ENCODE data around the gene SLC12A7.
"Not testable (repeated sequence)": the region's sequence is repeated elsewhere in the genome, so short reads cannot be mapped to it uniquely, and the experiment has no call there.

SLC12A7 gene

GRCh38 chr5:1101961-1102713 is 9.7 kb downstream of the SLC12A7 start:
- H3K4me1 Mint-ChIP-seq (ENCODE audit: low read depth) = peaks cover 57% of the 10 kb centered on the region
- no peaks in the 10 kb centered on the region for H3K9me3 Mint-ChIP-seq
- H3K36me3 Mint-ChIP-seq (ENCODE audit: low read depth) = no peaks in the 10 kb centered on the region
- no peaks in the 10 kb centered on the region for H3K27me3 Mint-ChIP-seq
- no peak overlapping the region for H3K4me3 Mint-ChIP-seq
- H3K27ac Mint-ChIP-seq = no peak overlapping the region

- Mint-ChIP-seq H3K9me3 (no peaks in the 10 kb centered on the region), H3K4me3 (no peak overlapping the region), H3K36me3 (ENCODE audit: low read depth) (no peaks in the 10 kb centered on the region), H3K27ac (no peak overlapping the region), H3K27me3 (no peaks in the 10 kb centered on the region), H3K4me1 (ENCODE audit: low read depth) (peaks cover 47% of the 10 kb centered on the region)
Measured at GRCh38 chr5:1100664-1101574, 10.9 kb downstream of the SLC12A7 start.

GRCh38 chr5:1099926-1100663 is 11.8 kb downstream of the SLC12A7 start:
- Mint-ChIP-seq H3K9me3 (no peaks in the 10 kb centered on the region), H3K27ac (no peak overlapping the region), H3K27me3 (no peaks in the 10 kb centered on the region), H3K4me1 (ENCODE audit: low read depth) (peaks cover 39% of the 10 kb centered on the region), H3K36me3 (ENCODE audit: low read depth) (no peaks in the 10 kb centered on the region), H3K4me3 (no peak overlapping the region)

DNA sequence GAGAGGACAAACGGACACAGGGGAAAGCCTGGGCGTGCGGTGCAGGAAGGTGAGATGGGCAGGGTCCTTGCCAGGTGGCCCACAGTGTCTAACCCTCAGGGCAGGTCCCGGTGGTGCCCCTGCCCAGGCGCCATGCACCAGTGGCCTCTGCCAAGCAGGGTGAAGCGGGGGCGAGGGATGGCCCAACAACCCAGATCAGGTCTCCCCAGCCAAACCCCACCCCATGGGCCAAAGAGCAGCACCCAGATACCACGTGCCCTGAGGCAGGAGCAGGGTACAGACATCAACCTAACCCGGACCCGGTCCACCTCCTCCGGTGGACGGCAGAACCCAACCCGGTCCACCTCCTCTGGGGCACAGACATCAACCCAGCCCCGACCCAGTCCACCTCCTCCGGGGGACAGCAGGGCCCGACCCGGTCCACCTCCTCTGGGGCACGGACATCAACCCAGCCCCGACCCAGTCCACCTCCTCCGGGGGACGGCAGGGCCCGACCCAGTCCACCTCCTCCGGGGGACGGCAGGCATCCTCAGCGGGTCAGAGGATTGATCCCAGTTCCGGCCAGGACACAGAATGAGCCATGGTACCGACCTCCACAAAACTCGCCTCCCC is 12.8 kb downstream of the SLC12A7 start:
- Mint-ChIP-seq H3K4me3 (no peak overlapping the region), H3K36me3 (ENCODE audit: low read depth) (no peaks in the 10 kb centered on the region), H3K4me1 (ENCODE audit: low read depth) (peaks cover 29% of the 10 kb centered on the region), H3K27ac (no peak overlapping the region), H3K9me3 (no peaks in the 10 kb centered on the region), H3K27me3 (no peaks in the 10 kb centered on the region)

DNA sequence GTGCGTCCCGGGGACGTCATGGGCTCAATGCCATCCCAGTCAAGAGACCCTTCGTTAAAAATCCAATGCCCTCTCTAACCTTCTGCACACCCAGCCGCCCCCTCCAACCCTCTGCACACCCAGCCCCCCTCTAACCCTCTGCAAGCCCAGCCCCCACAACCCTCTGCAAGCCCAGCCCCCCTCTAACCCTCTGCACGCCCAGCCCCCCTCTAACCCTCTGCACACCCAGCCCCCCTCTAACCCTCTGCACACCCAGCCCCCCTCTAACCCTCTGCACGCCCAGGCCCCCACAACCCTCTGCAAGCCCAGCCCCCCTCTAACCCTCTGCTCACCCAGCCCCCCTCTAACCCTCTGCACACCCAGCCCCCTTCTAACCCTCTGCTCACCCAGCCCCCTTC is 13.9 kb downstream of the SLC12A7 start:
- H3K9me3 Mint-ChIP-seq; H3K4me3 Mint-ChIP-seq; H3K27ac Mint-ChIP-seq; H3K36me3 Mint-ChIP-seq (ENCODE audit: low read depth); H3K27me3 Mint-ChIP-seq: not testable (repeated sequence)
- peaks cover 19% of the 10 kb centered on the region for H3K4me1 Mint-ChIP-seq (ENCODE audit: low read depth)

GRCh38 chr5:1097381-1097987 is 14.4 kb downstream of the SLC12A7 start:
- H3K9me3 Mint-ChIP-seq = no peaks in the 10 kb centered on the region
- peaks cover 19% of the 10 kb centered on the region for H3K4me1 Mint-ChIP-seq (ENCODE audit: low read depth)
- H3K27me3 Mint-ChIP-seq = no peaks in the 10 kb centered on the region
- H3K36me3 Mint-ChIP-seq (ENCODE audit: low read depth) = no peaks in the 10 kb centered on the region
- no peak overlapping the region for H3K4me3 Mint-ChIP-seq
- H3K27ac Mint-ChIP-seq = no peak overlapping the region

DNA sequence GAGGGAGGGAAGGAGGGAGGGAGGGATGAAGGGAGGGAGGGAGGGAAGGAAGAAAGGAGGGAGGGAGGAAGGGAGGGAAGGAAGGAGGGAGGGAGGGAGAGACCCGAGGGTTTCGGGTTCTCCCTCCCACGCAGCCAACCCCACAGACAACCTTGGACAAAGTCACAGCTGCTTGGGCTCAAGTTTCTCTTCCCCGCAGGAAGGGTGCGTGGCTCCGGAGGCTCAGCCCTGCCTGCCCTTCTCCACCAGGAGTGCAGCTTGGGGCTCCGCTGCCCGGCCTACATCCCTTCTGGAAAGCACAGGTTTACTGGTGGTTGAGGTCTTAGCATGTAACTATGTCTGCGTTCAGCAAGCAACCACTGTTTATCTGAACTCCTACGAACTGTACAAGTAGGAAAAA is 15.0 kb downstream of the SLC12A7 start:
- H3K4me1 Mint-ChIP-seq (ENCODE audit: low read depth) = peaks cover 19% of the 10 kb centered on the region
- no peak overlapping the region for H3K27ac Mint-ChIP-seq
- no peaks in the 10 kb centered on the region for H3K9me3 Mint-ChIP-seq
- H3K36me3 Mint-ChIP-seq (ENCODE audit: low read depth) = no peaks in the 10 kb centered on the region
- no peaks in the 10 kb centered on the region for H3K27me3 Mint-ChIP-seq
- H3K4me3 Mint-ChIP-seq = no peak overlapping the region

DNA sequence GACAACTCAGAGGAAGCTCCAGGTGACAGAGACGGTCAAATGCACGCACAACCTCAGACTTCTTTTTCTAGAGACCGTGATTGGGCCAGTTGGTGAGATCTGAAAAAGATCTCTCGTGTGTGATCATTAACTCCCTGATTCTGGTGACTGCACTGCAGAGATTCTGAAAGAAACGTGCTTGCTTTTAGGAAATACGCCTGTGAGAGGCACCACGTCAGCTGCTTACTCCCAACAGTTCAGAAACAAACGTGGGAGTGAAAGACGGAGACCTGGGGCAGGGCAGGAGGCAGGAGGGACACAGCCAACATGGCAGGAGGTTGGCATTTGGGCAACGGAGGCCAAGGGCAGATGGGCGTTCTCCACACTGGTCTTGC is 15.9 kb downstream of the SLC12A7 start:
- Mint-ChIP-seq H3K36me3 (ENCODE audit: low read depth) (no peaks in the 10 kb centered on the region), H3K27ac (no peak overlapping the region), H3K4me3 (no peak overlapping the region), H3K4me1 (ENCODE audit: low read depth) (peaks cover 19% of the 10 kb centered on the region), H3K27me3 (no peaks in the 10 kb centered on the region), H3K9me3 (no peaks in the 10 kb centered on the region)

GRCh38 chr5:1095302-1095989 is 16.4 kb downstream of the SLC12A7 start:
- Mint-ChIP-seq H3K4me3 (no peak overlapping the region), H3K27me3 (no peaks in the 10 kb centered on the region), H3K36me3 (ENCODE audit: low read depth) (no peaks in the 10 kb centered on the region), H3K27ac (no peak overlapping the region), H3K4me1 (ENCODE audit: low read depth) (peaks cover 17% of the 10 kb centered on the region), H3K9me3 (no peaks in the 10 kb centered on the region)

DNA sequence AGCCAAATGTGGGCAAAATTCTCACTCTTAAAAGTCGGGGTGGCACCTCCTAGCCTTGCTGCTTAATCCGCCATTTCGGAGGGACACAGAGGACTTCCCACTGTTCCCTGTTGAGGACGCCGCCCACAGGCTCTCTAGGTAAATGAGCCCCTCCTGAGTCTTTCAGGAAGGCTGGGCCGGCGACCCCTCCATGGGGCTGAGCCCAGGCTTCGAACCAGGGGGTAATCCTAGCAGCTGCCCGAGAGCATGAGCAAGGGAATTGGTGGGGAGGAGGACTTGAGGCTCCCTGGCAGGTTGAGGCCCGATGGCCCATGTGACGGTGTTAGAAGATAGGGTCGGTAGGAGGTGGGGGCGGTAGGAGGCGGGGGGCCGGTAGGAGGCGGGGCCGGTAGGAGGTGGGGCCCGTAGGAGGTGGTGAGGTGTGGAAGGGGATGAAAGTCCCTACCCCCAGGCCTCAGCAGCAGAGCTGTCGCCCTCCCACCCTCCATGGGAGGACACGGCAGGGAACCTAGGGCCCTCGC is 17.1 kb downstream of the SLC12A7 start:
- Mint-ChIP-seq H3K9me3 (no peaks in the 10 kb centered on the region), H3K27ac (no peak overlapping the region), H3K4me3 (no peak overlapping the region), H3K36me3 (ENCODE audit: low read depth) (no peaks in the 10 kb centered on the region), H3K27me3 (no peaks in the 10 kb centered on the region), H3K4me1 (ENCODE audit: low read depth) (peaks cover 16% of the 10 kb centered on the region)

DNA sequence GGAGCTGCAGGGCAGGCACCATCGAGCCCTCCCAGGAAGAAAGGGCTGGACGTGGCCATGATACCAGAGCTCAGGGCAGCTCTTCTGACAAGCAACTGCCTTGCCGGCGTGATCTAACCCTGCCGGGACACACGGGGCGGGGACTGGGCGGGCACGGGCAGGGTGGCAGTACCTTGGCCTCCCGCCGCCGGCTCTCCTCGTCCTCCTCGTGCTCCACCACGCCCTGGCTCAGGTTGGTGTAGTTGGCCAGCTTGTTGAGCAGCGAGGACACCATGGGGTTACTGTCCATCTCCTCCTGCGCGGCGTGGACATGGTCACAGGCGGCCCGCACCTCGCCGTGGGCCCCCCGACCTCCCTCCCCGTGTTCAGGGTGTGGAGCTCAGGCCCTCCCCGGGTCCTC is 18.5 kb downstream of the SLC12A7 start:
- Mint-ChIP-seq H3K27me3 (no peaks in the 10 kb centered on the region), H3K36me3 (ENCODE audit: low read depth) (no peaks in the 10 kb centered on the region), H3K27ac (no peak overlapping the region), H3K9me3 (no peaks in the 10 kb centered on the region), H3K4me3 (no peak overlapping the region), H3K4me1 (ENCODE audit: low read depth) (peaks cover 9% of the 10 kb centered on the region)

- no peak overlapping the region for H3K27ac Mint-ChIP-seq
- no peak overlapping the region for H3K4me3 Mint-ChIP-seq
- no peaks in the 10 kb centered on the region for H3K9me3 Mint-ChIP-seq
- no peaks in the 10 kb centered on the region for H3K27me3 Mint-ChIP-seq
- H3K4me1 Mint-ChIP-seq (ENCODE audit: low read depth) = peaks cover 2% of the 10 kb centered on the region
- no peaks in the 10 kb centered on the region for H3K36me3 Mint-ChIP-seq (ENCODE audit: low read depth)
Measured at GRCh38 chr5:1092122-1092521, 19.7 kb downstream of the SLC12A7 start.

DNA sequence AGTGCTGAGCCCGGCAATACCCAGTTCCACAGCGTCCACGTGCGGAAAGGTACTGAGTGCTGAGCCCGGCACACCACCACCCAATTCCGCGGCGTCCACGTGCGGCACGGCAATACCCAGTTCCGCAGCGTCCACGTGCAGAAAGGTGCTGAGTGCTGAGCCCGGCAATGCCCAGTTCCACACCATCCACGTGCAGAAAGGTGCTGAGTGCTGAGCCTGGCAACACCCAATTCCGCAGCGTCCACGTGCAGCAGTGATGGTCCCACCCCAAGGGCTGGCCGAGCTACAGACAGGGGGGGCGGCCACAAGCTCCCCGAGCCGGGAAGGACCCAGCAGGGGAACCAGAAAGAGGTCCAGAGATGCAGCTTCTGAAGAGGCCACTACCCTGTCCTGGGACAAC is 20.2 kb downstream of the SLC12A7 start:
- H3K36me3 Mint-ChIP-seq (ENCODE audit: low read depth) = no peaks in the 10 kb centered on the region
- H3K4me3 Mint-ChIP-seq = no peak overlapping the region
- no peaks in the 10 kb centered on the region for H3K4me1 Mint-ChIP-seq (ENCODE audit: low read depth)
- no peaks in the 10 kb centered on the region for H3K27me3 Mint-ChIP-seq
- H3K9me3 Mint-ChIP-seq = no peaks in the 10 kb centered on the region
- no peak overlapping the region for H3K27ac Mint-ChIP-seq

GRCh38 chr5:1090538-1090937 is 21.3 kb downstream of the SLC12A7 start:
- Mint-ChIP-seq H3K36me3 (ENCODE audit: low read depth) (no peaks in the 10 kb centered on the region), H3K4me3 (no peak overlapping the region), H3K27ac (no peak overlapping the region), H3K27me3 (no peaks in the 10 kb centered on the region), H3K4me1 (ENCODE audit: low read depth) (no peaks in the 10 kb centered on the region), H3K9me3 (no peaks in the 10 kb centered on the region)

Data from stimulated activated naive CD8-positive, alpha-beta T cell treated with anti-CD3 and anti-CD28 coated beads, Interleukin-15, Interleukin-2, amounts not matched to agents 100 ng/mL and 50 ng/mL, for 24 hours (primary cell).